Measurements from ENCODE around the gene METTL9.
"Not testable (repeated sequence)": the region's sequence is repeated elsewhere in the genome, so short reads cannot be mapped to it uniquely, and the experiment has no call there.

Gene METTL9

GRCh38 chr16:21599122-21600030, at the start of gene METTL9:
TSS of gene METTL9 (plus strand) at chr16:21599577. CDS start at chr16:21599734, 157 bp downstream.
- peak; percentile 85 to 90 for DNase-seq (ENCODE audit: low read depth in 2 of 2)

GRCh38 chr16:21549975-21550374, 49.4 kb upstream of the METTL9 start:
- not testable (repeated sequence) for DNase-seq (ENCODE audit: low read depth in 2 of 2)

- not testable (repeated sequence) for DNase-seq (ENCODE audit: low read depth in 2 of 2)
Measured at GRCh38 chr16:21550435-21550834, 48.9 kb upstream of the METTL9 start.

GRCh38 chr16:21551076-21551475, 48.3 kb upstream of the METTL9 start:
- not testable (repeated sequence) for DNase-seq (ENCODE audit: low read depth in 2 of 2)

DNA sequence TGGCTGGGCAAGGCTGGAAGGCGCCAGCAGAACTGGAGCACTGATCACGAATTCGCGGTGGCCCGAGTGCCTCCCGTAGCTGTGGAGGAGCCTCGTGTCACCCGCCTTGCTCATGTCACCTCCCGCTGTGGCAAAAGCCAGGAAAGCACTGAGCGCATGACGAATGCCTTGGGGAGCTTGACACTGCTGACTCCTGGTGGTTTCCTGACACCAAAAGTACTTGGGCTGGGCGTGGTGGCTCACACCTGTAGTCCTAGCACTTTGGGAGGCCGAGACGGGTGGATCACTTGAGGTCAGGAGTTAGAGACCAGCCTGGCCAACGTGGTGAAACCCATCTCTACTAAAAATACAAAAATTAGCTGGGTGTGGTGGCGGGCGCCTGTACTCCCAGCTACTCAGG, 47.8 kb upstream of the METTL9 start:
- not testable (repeated sequence) for DNase-seq (ENCODE audit: low read depth in 2 of 2)

DNA sequence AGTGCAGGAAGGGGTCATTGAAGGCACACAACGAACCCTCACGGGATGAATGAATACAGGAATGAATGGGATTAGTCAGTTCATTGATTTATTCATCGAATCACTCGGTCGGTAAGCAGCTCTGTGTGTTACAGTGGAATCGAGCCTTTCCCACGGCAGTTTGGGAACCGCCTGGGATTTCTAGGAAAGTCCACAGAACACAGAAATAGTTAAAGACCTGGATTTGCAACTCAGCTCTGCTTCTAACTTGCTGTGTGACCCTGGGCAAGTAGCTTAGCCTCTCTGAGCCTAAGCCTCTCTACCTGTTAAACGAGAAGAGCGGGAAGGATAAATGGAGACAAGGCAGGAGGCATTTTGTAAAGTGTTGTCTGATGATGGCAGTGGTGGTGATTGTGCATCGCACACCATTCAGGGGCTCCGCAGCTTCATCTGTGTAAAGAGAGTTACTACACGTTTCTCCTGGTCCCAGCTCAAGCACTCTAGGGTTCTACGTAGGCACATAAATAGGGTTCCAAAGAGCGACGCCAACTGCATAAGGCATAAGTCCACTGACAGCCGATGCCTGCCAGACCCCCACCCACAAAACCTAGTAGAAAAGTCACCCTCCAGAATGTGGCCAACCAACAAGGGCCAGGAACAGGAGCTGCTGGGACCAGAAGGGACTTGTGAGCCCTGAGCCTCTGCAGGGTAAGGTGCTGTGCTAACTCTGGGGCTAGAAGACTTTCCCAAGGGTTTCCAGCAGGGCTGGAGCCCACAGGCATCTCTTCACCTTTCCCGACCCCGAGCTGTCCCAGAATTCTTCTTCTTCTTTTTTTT, 45.7 kb upstream of the METTL9 start:
- not testable (repeated sequence) for DNase-seq (ENCODE audit: low read depth in 2 of 2)

DNA sequence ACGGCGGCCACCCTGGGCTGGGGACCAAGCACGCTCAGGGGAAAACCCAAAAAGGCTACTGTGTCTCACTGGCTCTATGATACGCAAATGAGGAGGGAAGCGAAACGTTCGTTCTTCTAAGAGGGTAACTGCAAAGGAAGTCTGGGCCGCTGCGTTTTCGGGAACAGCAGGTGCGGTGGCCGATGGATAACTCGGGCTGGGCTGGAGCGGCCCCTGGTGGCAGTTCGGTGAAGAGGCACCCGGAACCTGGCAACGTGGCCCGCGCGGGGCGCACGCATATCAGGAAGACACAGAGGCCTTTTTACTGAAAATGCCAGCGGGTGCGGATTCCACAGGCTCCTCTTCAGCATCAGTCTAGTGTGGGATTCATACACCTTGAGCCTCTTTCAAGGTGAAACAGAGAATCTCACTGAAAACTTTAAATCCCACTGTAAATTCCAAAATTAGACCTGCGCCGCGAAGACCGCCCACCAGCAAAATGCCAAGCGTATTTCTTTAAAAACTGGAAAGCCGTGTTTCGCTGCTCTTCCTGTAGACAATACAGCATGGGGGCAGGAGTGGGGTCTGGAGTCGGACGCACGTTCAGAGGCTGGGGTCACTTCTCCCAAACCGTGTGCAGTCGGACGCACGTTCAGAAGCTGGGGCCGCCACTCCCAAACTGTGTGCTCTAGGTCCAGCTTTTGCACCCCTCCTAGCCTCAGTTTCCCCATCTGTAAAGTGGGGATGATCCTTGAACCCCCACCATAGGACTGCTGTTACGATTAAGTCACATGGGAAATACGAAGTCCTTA, 44.4 kb upstream of the METTL9 start:
- DNase-seq (ENCODE audit: low read depth in 2 of 2), result peak; percentile 79 to 91

DNA sequence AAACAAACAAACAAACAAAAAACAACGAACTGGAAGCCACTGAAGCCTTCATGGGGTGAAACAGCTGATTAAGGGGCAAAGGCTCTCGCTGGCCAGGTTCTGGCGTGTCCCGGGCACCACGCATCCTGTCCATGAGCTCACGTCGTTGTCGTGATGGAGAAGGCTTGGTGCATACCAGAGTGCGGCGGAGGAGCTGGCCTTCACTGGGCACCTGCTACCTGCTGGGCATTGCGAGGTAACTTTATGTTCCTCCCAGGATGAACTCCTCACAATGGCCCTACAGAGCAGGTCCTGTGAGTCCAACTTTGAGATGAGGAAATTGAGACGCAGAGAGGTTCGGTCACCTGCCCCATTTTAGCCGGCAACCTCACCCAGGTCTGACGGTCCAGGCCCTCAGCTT, 43.8 kb upstream of the METTL9 start:
- not testable (repeated sequence) for DNase-seq (ENCODE audit: low read depth in 2 of 2)

DNA sequence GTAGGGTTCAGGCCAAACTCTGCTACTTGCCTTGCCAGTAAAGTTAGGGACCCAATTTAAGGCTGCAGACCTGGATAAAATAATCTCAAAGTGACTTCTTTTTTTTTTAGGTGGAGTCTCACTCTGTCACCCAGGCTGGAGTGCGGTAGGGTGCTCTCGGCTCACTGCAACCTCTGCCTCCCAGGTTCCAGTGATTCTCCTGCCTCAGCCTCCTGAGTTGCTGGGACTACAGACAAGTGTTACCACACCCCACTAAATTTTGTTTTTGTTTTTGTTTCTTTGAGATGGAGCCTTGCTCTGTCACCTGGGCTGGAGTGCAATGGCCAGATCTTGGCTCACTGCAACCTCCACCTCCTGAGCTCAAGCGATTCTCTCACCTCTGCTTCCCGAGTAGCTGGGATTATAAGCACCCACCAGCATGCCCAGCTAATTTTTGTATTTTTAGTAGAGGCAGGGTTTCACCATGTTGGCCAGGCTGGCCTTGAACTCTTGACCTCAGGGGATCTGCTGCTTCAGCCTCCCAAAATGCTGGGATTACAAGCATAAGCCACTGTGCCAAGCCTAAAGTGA, 43.3 kb upstream of the METTL9 start:
- not testable (repeated sequence) for DNase-seq (ENCODE audit: low read depth in 2 of 2)

DNA sequence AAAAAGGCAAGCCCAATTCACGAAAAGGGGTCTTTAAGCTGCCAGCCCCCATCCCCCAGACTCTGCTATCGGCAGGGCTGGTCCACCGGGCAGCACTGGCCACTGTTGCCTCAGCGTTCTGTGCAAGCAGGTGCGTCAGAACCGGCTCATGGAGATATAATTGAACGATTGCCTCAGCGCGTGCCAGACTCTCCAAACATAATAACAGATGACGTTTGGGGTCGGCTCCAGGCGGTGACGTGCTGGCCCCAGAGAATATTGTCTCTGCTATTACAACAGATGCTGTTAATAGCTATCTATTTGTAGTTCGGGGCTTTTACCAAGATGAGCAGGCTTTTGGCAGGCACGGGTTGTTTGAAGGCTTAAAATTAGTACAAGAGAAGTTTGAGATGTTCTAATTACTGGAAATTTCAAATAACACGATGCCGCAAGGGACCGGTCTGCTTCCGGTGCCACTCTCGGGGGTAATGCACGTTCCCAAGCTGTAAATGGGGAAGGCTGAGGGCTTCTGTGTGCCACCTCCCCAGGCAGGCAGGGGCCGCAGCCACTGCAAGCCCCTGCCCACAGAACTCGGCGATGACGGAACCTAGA, 42.6 kb upstream of the METTL9 start:
- DNase-seq (ENCODE audit: low read depth in 2 of 2), result not testable (repeated sequence)

GRCh38 chr16:21560462-21560861, 38.9 kb upstream of the METTL9 start:
- DNase-seq (ENCODE audit: low read depth in 2 of 2), result no peak

DNA sequence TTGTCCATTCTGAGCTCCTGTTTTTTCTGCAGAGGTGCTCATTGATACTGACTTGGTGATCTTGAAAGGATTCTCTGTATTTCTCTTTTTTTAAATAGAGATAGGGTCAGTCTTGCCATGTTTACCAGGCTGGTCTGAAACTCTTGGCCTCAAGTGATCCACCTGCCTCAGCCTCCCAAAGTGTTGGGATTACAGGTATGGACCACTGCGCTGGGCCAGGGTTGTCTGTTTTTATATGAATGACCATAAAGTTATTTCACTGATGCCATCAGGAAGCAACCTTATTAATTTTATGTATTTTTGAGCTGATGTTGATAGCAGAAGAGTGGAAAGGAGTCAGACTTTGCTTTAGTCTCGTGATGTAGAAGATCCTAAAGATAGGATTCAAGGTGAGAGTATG, 35.7 kb upstream of the METTL9 start:
- no peak for DNase-seq (ENCODE audit: low read depth in 2 of 2)

DNA sequence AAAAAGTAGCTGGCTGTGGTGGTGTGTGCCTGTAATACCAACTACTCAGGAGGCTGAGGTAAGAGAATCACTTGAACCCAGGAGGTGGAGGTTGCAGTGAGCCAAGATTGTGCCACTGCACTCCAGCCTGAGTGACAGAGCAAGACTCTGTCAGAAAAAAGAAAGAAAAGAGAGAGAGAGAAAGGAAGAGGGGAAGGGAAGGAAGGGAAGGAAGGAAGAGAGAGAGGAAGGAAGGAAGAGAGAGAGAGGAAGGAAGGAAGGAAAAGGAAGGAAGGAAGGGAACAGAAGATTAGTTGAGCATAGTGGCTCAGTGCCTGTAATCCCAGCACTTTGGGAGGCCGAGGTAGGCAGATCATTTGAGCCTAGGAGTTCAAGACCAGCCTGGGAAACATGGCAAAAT, 35.0 kb upstream of the METTL9 start:
- not testable (repeated sequence) for DNase-seq (ENCODE audit: low read depth in 2 of 2)

- DNase-seq (ENCODE audit: low read depth in 2 of 2), result no peak
Measured at GRCh38 chr16:21565507-21565860, 33.9 kb upstream of the METTL9 start.

- DNase-seq (ENCODE audit: low read depth in 2 of 2), result no peak
Measured at GRCh38 chr16:21565861-21566669, 33.3 kb upstream of the METTL9 start.

DNA sequence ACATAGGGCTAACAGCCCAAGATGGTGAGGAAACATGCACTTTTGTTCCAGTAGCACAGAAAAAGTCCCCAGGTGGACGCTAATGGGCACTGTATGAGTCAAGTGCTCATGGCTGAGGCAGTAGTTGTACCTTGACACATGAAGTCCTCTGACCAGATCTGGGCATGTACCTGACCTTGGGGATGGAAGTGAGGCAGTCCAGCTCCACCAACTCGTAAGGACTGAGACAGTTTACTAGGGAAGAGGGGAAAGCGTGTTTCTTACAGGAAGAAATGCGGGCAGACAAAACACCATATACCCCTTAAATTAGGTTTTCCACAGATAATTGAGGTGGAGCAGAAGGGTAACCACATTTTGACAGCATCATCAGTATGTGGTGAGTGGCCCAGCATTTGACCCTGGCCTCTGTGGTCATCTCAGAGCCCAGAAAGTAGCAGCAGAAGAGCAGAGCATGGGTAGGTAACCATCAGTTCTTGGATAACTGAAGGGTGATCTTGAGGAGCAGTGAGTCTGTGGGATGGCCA, 32.4 kb upstream of the METTL9 start:
- no peak for DNase-seq (ENCODE audit: low read depth in 2 of 2)

GRCh38 chr16:21567496-21567895, 31.9 kb upstream of the METTL9 start:
- DNase-seq (ENCODE audit: low read depth in 2 of 2), result not testable (repeated sequence)

GRCh38 chr16:21568502-21569189, 30.7 kb upstream of the METTL9 start:
- no peak for DNase-seq (ENCODE audit: low read depth in 2 of 2)

DNA sequence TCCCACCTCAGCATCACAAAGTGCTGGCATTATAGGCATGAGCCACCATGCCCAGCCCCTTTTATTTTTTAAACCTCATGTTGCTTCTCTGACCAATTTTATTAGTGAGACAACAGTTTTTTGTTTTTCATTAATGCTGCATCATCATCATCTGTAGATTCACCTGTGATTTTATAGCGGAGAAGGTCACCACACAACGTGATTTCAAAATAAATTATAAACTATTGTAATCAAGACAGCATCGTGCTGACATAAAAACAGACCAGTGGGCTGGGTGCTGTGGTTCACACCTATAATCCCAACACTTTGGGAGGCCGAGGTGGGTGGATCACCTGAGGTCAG, 28.7 kb upstream of the METTL9 start:
- DNase-seq (ENCODE audit: low read depth in 2 of 2), result no peak

DNA sequence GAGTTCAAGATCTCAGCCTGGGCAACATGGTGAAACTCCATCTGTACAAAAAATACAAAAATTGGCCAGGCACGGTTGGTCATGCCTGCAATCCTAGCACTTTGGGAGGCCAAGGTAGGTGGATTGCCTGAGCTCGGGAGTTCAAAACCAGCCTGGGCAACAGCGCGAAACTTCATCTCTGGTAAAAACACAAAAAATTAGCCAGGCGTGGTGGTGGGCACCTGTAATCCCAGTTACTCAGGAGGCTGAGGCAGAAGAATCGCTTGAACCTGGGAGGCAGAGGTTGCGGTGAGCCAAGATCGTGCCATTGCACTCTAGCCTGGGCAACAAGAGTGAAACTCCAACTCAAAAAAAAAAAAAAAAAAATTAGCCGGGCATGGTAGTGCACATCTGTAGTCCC, 25.9 kb upstream of the METTL9 start:
- not testable (repeated sequence) for DNase-seq (ENCODE audit: low read depth in 2 of 2)

Data from activated CD8-positive, alpha-beta memory T cell treated with anti-CD3 and anti-CD28 coated beads for 4 hours (primary cell).